ENCODE data around the gene ZDHHC11.
"Not testable (repeated sequence)": the region's sequence is repeated elsewhere in the genome, so short reads cannot be mapped to it uniquely, and the experiment has no call there.

ZDHHC11 gene

DNA sequence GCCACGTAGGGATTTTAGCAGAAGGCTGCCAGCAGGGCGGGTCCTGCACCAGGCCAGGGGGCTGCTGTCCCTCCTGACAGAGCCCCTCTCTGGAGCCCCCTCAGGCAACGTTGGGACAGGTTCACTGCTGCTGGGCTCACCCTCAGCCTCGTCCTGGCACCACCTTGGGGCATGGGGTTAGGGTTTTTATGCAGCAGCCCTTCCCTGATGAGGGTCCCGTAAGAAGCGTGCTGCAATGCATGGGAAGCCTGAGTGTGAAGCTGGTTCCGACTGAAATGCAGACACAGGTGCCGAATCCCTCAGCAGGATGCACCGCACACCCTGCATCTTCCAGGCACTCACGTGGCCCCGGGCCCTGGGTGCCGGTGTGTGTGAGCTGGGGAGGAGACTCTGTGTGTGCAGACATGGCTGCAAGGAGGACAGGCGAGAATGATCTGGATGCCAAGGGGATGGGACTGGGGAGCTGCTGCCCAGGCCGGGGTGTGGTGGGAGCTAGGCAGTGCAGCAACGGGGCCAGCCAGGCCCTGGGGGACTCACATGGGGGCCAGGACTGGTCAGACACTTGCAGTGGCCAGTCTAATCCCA, 93.3 kb downstream of the ZDHHC11 start:
- peaks cover 4% of the 10 kb centered on the region for H3K9me3 Mint-ChIP-seq
- peaks cover 8% of the 10 kb centered on the region for H3K27me3 Mint-ChIP-seq
- H3K4me1 Mint-ChIP-seq: peaks cover 19% of the 10 kb centered on the region
- DNase-seq (peak; percentile 2), ATAC-seq (no peak)
- H3K36me3 Mint-ChIP-seq (ENCODE audit: low read depth): no peaks in the 10 kb centered on the region
- H3K4me3 Mint-ChIP-seq: no peak overlapping the region
- H3K27ac Mint-ChIP-seq: no peak overlapping the region

DNA sequence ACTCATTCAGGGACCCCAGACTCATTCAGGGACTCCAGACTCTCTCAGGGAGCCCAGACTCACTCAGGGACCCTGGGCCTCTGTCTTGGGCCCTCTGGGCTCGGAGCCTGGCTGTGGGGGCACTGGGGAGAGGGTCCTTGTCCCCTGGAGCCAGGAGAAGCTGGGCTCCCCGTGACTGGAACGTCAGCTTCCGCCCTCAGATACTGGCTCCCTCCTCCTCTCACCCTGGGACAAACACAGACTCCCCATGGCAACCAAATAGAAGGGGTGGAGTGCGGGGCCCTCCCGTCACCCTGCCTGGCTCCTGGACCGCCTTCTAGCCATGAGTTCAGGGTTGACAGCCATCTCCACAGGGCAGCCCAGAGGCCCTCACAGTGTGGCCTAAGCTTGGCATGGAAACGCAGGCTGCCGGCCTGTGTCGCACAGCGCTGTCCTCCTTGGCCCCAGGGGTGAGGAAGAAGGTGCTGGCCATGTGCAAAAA, 93.9 kb downstream of the ZDHHC11 start:
- H3K4me1 Mint-ChIP-seq: peaks cover 19% of the 10 kb centered on the region
- H3K9me3 Mint-ChIP-seq: peaks cover 4% of the 10 kb centered on the region
- peaks cover 8% of the 10 kb centered on the region for H3K27me3 Mint-ChIP-seq
- ATAC-seq (no peak), DNase-seq (no peak)
- no peak overlapping the region for H3K4me3 Mint-ChIP-seq
- H3K36me3 Mint-ChIP-seq (ENCODE audit: low read depth): no peaks in the 10 kb centered on the region
- H3K27ac Mint-ChIP-seq: no peak overlapping the region

- no peak overlapping the region for H3K27ac Mint-ChIP-seq
- H3K9me3 Mint-ChIP-seq: peaks cover 4% of the 10 kb centered on the region
- no peak for ATAC-seq
- peaks cover 19% of the 10 kb centered on the region for H3K4me1 Mint-ChIP-seq
- no peak overlapping the region for H3K4me3 Mint-ChIP-seq
- DNase-seq: no peak
- peaks cover 8% of the 10 kb centered on the region for H3K27me3 Mint-ChIP-seq
- H3K36me3 Mint-ChIP-seq (ENCODE audit: low read depth): no peaks in the 10 kb centered on the region
Measured at GRCh38 chr5:756171-756570, 94.6 kb downstream of the ZDHHC11 start.

DNA sequence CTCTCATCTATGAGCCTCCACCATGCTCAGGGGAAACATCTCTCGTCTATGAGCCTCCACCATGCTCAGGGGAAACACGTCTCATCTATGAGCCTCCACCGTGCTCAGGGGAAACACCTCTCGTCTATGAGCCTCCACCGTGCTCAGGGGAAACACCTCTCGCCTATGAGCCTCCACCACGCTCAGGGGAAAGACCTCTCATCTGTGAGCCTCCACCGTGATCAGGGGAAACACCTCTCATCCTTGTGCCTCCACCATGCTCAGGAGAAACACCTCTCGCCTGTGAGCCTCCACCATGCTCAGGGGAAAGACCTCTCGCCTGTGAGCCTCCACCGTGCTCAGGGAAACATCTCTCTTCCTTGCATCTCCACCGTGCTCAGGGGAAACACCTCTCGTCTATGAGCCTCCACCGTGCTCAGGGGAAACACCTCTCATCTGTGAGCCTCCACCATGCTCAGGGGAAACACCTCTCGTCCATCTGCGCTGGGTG, 96.6 kb downstream of the ZDHHC11 start:
- H3K27me3 Mint-ChIP-seq; ATAC-seq; H3K36me3 Mint-ChIP-seq (ENCODE audit: low read depth); H3K9me3 Mint-ChIP-seq; H3K4me3 Mint-ChIP-seq: not testable (repeated sequence)
- Mint-ChIP-seq H3K4me1 (peaks cover 17% of the 10 kb centered on the region), H3K27ac (peak overlapping the region; percentile 76)
- DNase-seq: peak; percentile 20

DNA sequence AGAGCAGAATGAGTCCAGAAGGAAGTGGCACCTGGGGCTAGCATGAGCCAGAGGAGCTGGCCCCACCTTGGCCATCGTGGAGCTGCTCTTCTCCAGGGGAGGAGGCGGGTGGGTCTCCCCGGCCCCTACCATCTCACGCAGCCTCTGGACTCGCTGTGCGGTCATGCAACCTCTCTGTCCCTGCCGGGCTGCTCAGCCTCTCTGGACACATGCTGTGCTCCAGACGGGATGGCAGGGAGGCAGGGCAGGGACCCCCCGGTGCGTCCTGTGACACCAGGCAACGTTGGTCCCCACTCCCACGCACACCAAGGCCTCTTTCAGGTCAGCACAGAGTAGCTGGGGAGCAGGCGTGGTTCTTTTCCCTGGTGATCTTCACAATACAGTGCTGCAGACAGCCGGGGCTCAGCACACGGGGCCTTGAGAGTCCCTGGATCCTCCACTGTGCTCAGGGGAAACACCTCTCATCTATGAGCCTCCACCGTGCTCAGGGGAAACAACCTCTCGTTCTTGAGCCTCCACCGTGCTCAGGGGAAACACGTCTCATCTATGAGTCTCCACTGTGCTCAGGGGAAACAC, 97.1 kb downstream of the ZDHHC11 start:
- peak overlapping the region; percentile 76 for H3K27ac Mint-ChIP-seq
- peak; percentile 3 for ATAC-seq
- DNase-seq; H3K4me3 Mint-ChIP-seq; H3K36me3 Mint-ChIP-seq (ENCODE audit: low read depth); H3K9me3 Mint-ChIP-seq; H3K27me3 Mint-ChIP-seq: not testable (repeated sequence)
- peaks cover 12% of the 10 kb centered on the region for H3K4me1 Mint-ChIP-seq

- H3K9me3 Mint-ChIP-seq; H3K4me3 Mint-ChIP-seq; H3K4me1 Mint-ChIP-seq; ATAC-seq; H3K36me3 Mint-ChIP-seq (ENCODE audit: low read depth); DNase-seq; H3K27me3 Mint-ChIP-seq; H3K27ac Mint-ChIP-seq: not testable (repeated sequence)
Measured at GRCh38 chr5:752532-753115, 98.2 kb downstream of the ZDHHC11 start.

DNA sequence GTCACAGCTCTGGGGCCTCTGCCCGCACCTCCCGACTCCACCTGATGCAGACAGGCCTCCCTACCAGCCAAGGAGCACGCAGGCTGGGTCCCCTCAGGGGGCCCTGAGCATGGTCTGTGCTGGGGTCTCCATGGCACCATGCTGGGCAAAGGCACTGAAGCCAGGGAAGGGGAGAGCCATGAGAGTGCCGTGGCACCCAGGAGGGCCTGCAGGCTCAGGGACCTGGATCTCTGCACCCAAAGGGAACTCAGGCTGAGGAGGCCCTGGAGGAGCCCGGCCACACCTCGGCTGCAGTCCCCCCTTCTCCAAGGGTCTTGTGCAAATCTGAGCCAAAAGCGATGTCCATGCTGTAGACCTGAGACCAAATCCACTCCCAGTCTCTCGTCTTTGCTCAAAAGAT, 98.8 kb downstream of the ZDHHC11 start:
- not testable (repeated sequence) for H3K36me3 Mint-ChIP-seq (ENCODE audit: low read depth); H3K4me3 Mint-ChIP-seq; H3K9me3 Mint-ChIP-seq; H3K4me1 Mint-ChIP-seq; H3K27me3 Mint-ChIP-seq; ATAC-seq; DNase-seq; H3K27ac Mint-ChIP-seq

DNA sequence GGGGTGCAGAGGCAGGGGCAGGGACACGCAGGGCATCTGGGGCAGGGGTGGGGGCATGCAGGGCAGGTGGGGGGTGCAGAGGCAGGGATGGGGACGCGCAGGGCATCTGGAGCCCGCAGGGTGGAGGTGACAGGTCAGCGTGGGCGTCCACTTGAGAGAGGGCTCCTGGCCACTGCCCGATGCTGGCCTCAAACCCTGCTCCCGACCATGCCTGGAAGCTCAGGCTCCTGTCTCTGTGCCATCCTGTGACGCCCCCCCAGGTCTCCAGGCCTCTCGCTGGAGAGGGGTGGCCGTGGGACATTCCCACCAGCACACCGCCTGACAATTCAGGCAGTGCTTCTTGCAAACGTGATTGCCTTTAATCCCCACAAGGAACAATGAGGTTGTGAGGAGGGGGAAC, 99.3 kb downstream of the ZDHHC11 start:
- H3K4me1 Mint-ChIP-seq: peaks cover 2% of the 10 kb centered on the region
- H3K27ac Mint-ChIP-seq: no peak overlapping the region
- peaks cover 4% of the 10 kb centered on the region for H3K9me3 Mint-ChIP-seq
- ATAC-seq: no peak
- no peak for DNase-seq
- peaks cover 2% of the 10 kb centered on the region for H3K27me3 Mint-ChIP-seq
- H3K4me3 Mint-ChIP-seq: no peak overlapping the region
- H3K36me3 Mint-ChIP-seq (ENCODE audit: low read depth): no peaks in the 10 kb centered on the region

GRCh38 chr5:750226-750625, 100.6 kb downstream of the ZDHHC11 start:
- not testable (repeated sequence) for H3K27me3 Mint-ChIP-seq; H3K4me3 Mint-ChIP-seq; H3K36me3 Mint-ChIP-seq (ENCODE audit: low read depth); H3K4me1 Mint-ChIP-seq; DNase-seq; ATAC-seq; H3K9me3 Mint-ChIP-seq; H3K27ac Mint-ChIP-seq

- no peak for ATAC-seq
- Mint-ChIP-seq H3K36me3 (ENCODE audit: low read depth) (no peaks in the 10 kb centered on the region), H3K4me1 (peaks cover under 1% of the 10 kb centered on the region), H3K9me3 (peaks cover 1% of the 10 kb centered on the region), H3K27me3 (peaks cover 2% of the 10 kb centered on the region), H3K4me3 (no peak overlapping the region), H3K27ac (no peak overlapping the region)
- no peak for DNase-seq
Measured at GRCh38 chr5:749101-749670, 101.6 kb downstream of the ZDHHC11 start.

GRCh38 chr5:748011-748980, 102.5 kb downstream of the ZDHHC11 start:
- not testable (repeated sequence) for H3K27ac Mint-ChIP-seq; ATAC-seq; H3K9me3 Mint-ChIP-seq; H3K4me1 Mint-ChIP-seq; DNase-seq; H3K27me3 Mint-ChIP-seq; H3K4me3 Mint-ChIP-seq; H3K36me3 Mint-ChIP-seq (ENCODE audit: low read depth)

GRCh38 chr5:747303-747844, 103.4 kb downstream of the ZDHHC11 start:
- not testable (repeated sequence) for H3K4me1 Mint-ChIP-seq; H3K27me3 Mint-ChIP-seq; H3K4me3 Mint-ChIP-seq; ATAC-seq; H3K27ac Mint-ChIP-seq; H3K36me3 Mint-ChIP-seq (ENCODE audit: low read depth); DNase-seq; H3K9me3 Mint-ChIP-seq

GRCh38 chr5:746258-746761, 104.5 kb downstream of the ZDHHC11 start:
- H3K4me1 Mint-ChIP-seq: no peaks in the 10 kb centered on the region
- H3K4me3 Mint-ChIP-seq: no peak overlapping the region
- no peak for DNase-seq
- H3K27me3 Mint-ChIP-seq: peaks cover 2% of the 10 kb centered on the region
- no peaks in the 10 kb centered on the region for H3K9me3 Mint-ChIP-seq
- peak; percentile 7 for ATAC-seq
- no peak overlapping the region for H3K27ac Mint-ChIP-seq
- H3K36me3 Mint-ChIP-seq (ENCODE audit: low read depth): no peaks in the 10 kb centered on the region
